Neural cell (in vitro differentiated cells): ENCODE data around the gene SMU1.

Source experiments
- CTCF ChIP-seq: fragments of 450-650 bp; IDR thresholded peaks from 2 replicates; pipeline ENCODE4 v1.5.1; 2014; ENCODE audit warnings: antibody characterized with exemption, mild to moderate bottlenecking, moderate library complexity; ENCODE audit not compliant: poor library complexity, severe bottlenecking
- EZH2 ChIP-seq: fragments of 200-600, 300-800 bp; shearing (Covaris generic), sonication (generic); IDR thresholded peaks from 2 replicates; pipeline ENCODE4 v1.6.1; 2014; ENCODE audit warnings: antibody characterized with exemption, low read length, borderline replicate concordance, mild to moderate bottlenecking; ENCODE audit not compliant: insufficient read depth, poor library complexity, severe bottlenecking
- RAD21 ChIP-seq: fragments of 450-650 bp; conservative IDR thresholded peaks from 2 replicates; pipeline ENCODE4 v1.6.1; 2014; ENCODE audit warnings: antibody characterized with exemption, mild to moderate bottlenecking, moderate library complexity
- REST ChIP-seq: IDR thresholded peaks from 2 replicates; pipeline ENCODE4 v1.6.1; 2012; ENCODE audit warnings: borderline replicate concordance

- TF ChIP-seq RAD21 (no peak), CTCF (no peak), EZH2 (no peak), REST (no peak)
These were observed 32.6 kb upstream of the SMU1 start for GRCh38 chr9:33109097-33109496.
